Hepatic stellate cell (primary cell): ENCODE results near the gene ISG15.
"Not testable (repeated sequence)": the region's sequence is repeated elsewhere in the genome, so short reads cannot be mapped to it uniquely, and the experiment has no call there.

Source experiments
- DNase-seq: peaks from one replicate; pipeline ENCODE4 v3.0.0; 2011; ENCODE audit warnings: low spot score

The ISG15 gene

GRCh38 chr1:995665-996633 is 17.3 kb upstream of the ISG15 start:
- no peak for DNase-seq

GRCh38 chr1:996851-997712 is 16.2 kb upstream of the ISG15 start:
- no peak for DNase-seq

- no peak for DNase-seq
Measured at GRCh38 chr1:997713-997992, 15.6 kb upstream of the ISG15 start.

- no peak for DNase-seq
Measured at GRCh38 chr1:997993-998744, 15.1 kb upstream of the ISG15 start.

GRCh38 chr1:998745-998994 is 14.6 kb upstream of the ISG15 start:
- no peak for DNase-seq

GRCh38 chr1:998995-999724 is 14.1 kb upstream of the ISG15 start:
- peak; percentile 52 for DNase-seq

- peak; percentile 96 for DNase-seq
Measured at GRCh38 chr1:999725-1000356, 13.5 kb upstream of the ISG15 start, which contains the start of gene HES4. Gene HES4 (minus strand): TSS chr1:1000097. CDS start chr1:999973, 124 bp downstream.

GRCh38 chr1:1000357-1001056 is 12.8 kb upstream of the ISG15 start:
- peak; percentile 97 for DNase-seq

- DNase-seq = no peak
Measured at GRCh38 chr1:1001057-1001783, 12.1 kb upstream of the ISG15 start.

- DNase-seq = no peak
Measured at GRCh38 chr1:1003618-1004419, 9.5 kb upstream of the ISG15 start.

GRCh38 chr1:1004420-1004779 is 8.9 kb upstream of the ISG15 start:
- no peak for DNase-seq

- DNase-seq = peak; percentile 74
Measured at GRCh38 chr1:1004780-1005697, 8.3 kb upstream of the ISG15 start.

- no peak for DNase-seq
Measured at GRCh38 chr1:1005774-1006304, 7.5 kb upstream of the ISG15 start.

GRCh38 chr1:1006305-1007159 is 6.8 kb upstream of the ISG15 start:
- DNase-seq = no peak

- not testable (repeated sequence) for DNase-seq
Measured at GRCh38 chr1:1010131-1010530, 3.2 kb upstream of the ISG15 start.

- DNase-seq = no peak
Measured at GRCh38 chr1:1011396-1011949, 1.8 kb upstream of the ISG15 start.

GRCh38 chr1:1012736-1013104 is 577 bp upstream of the ISG15 start:
- not testable (repeated sequence) for DNase-seq
